AG09309 (cell line): Measurements from ENCODE around the gene SLC30A7.

ENCODE experiments used
- DNase-seq: peaks from one replicate; pipeline ENCODE4 v3.0.0-alpha.2; 2010; ENCODE audit warnings: low read depth
- H3K4me3 ChIP-seq: 2 replicates; pipeline ENCODE4 v1.5.1; 2011; ENCODE audit warnings: mild to moderate bottlenecking, low read depth, low read length, moderate library complexity; ENCODE audit not compliant: control insufficient read depth
- TF ChIP-seq, protein P1 (sequence below): IDR thresholded peaks from 2 replicates; pipeline ENCODE4 v1.5.1; 2011; ENCODE audit warnings: mild to moderate bottlenecking, low read depth, low read length, inconsistent platforms; ENCODE audit not compliant: insufficient read depth, control insufficient read depth; ENCODE audit errors: missing control alignments

The SLC30A7 gene

DNA sequence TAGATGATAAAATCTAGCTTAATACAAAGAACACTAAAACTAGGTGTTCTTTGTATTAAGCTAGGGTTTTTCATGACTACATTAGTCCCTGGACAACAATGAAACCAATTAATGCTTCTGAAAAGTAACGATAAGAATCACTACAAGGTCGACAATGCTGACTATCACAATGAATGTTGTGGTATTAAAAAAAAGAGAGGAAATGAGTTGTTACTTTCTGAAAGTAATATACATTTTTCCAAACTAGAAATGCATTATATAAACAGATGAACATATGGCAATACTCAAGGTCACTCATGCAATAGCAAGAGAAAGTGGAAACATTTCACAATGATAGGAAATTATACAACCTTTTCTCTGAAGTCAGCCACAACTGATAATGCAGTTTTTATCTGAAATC lies 110.7 kb downstream of the SLC30A7 start:
- H3K4me3 ChIP-seq: no peak overlapping the region
- TF ChIP-seq, protein P1, sequence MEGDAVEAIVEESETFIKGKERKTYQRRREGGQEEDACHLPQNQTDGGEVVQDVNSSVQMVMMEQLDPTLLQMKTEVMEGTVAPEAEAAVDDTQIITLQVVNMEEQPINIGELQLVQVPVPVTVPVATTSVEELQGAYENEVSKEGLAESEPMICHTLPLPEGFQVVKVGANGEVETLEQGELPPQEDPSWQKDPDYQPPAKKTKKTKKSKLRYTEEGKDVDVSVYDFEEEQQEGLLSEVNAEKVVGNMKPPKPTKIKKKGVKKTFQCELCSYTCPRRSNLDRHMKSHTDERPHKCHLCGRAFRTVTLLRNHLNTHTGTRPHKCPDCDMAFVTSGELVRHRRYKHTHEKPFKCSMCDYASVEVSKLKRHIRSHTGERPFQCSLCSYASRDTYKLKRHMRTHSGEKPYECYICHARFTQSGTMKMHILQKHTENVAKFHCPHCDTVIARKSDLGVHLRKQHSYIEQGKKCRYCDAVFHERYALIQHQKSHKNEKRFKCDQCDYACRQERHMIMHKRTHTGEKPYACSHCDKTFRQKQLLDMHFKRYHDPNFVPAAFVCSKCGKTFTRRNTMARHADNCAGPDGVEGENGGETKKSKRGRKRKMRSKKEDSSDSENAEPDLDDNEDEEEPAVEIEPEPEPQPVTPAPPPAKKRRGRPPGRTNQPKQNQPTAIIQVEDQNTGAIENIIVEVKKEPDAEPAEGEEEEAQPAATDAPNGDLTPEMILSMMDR: no peak
- no peak for DNase-seq

GRCh38 chr1:101008229-101008834 lies 112.4 kb downstream of the SLC30A7 start:
- no peak overlapping the region for H3K4me3 ChIP-seq
- TF ChIP-seq, protein P1: no peak
- no peak for DNase-seq

GRCh38 chr1:101013776-101014175 lies 117.9 kb downstream of the SLC30A7 start:
- TF ChIP-seq, protein P1: no peak
- no peak overlapping the region for H3K4me3 ChIP-seq
- no peak for DNase-seq

- no peak for DNase-seq
- TF ChIP-seq, protein P1: no peak
- H3K4me3 ChIP-seq: no peak overlapping the region
These were observed 121.6 kb downstream of the SLC30A7 start for GRCh38 chr1:101017448-101017847.

GRCh38 chr1:101022294-101022693 lies 126.4 kb downstream of the SLC30A7 start:
- TF ChIP-seq, protein P1: no peak
- DNase-seq: no peak
- no peak overlapping the region for H3K4me3 ChIP-seq

DNA sequence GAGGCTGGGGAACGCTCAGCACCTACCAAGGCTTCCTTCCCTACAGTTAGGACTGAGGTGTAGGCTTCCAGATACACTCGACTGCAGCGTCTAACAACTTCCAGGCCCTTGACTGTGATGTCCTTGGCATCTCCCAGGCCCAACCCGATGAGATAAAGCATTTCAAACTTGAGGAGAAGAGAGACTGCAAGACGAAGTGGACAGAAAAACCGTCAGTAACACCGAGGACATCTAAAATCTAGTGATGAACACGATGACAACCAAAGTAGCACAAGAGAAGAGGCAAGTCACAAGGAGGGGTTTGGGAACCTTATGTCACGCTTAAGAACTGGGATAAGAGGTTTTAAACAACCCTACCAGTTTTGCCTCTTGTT lies 129.4 kb downstream of the SLC30A7 start:
- no peak for DNase-seq
- TF ChIP-seq, protein P1: no peak
- H3K4me3 ChIP-seq: peak overlapping the region; percentile 75
